Measurements from ENCODE around the gene WBP1L. TPM values are rescaled to one million over a fixed set of nuclear protein-coding genes. Genes with fewer than 3 reads are reported as not detected.
"Not testable (repeated sequence)": the region's sequence is repeated elsewhere in the genome, so short reads cannot be mapped to it uniquely, and the experiment has no call there.

WBP1L gene
- total RNA-seq, 1 donor, result 53.3 TPM

GRCh38 chr10:102802920-102803534 is 59.3 kb downstream of the WBP1L start:
- DNase-seq (ENCODE audit: low read depth in 2 of 3, low spot score in 2 of 3), result no peak

DNA sequence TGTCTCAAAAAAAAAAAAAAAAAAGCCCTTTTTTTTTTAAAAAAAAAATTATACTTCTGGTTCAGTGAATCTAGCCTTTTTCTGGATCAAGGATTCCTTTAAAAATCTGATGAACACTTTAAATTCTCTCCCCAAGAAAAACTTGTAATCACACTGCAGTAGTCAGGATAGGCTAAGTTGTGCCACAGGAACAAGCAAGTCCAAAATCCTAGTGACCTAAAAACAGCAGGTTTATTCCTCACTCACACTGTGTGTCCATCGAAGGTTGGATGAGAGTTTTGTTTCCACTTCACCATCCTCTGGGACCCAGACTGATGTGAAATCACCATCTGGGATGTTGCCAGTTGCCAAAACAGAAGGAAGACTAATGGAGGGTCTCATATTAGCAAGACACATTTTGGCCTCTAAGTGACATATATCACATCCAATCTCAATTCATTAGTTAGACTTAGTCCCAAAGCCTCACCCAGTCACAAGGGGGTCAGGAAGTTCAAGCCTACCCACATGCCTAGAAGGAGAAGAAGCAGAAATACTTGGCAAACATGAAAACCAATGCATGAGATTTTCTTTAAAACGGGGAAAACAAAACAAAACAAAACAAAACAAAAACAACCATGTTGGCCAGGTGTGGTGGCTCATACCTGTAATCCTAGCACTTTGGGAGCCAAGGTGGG is 60.8 kb downstream of the WBP1L start:
- DNase-seq (ENCODE audit: low read depth in 2 of 3, low spot score in 2 of 3), result no peak

DNA sequence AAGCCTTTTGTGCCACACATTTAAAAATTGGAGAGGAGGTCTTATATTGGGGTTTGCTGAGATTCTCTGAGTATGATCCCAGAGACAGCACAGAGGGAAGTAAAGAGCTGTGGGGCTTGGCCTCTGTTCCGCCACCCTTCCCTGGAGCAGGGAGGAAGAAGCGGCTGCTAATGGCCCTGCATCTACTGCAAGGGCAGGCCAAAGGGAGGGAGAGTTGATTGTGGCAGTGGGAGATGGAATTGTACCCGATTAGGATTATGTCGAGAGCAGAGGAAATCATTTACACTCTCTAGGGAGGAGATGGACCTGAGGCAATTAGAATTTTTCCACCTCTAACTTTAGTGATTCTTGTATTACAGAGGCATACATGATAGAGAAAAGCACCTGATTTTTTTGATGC is 64.6 kb downstream of the WBP1L start:
- DNase-seq (ENCODE audit: low read depth in 2 of 3, low spot score in 2 of 3), result no peak

- DNase-seq (ENCODE audit: low read depth in 2 of 3, low spot score in 2 of 3), result no peak
These were observed 67.6 kb downstream of the WBP1L start for GRCh38 chr10:102811346-102811745.

DNA sequence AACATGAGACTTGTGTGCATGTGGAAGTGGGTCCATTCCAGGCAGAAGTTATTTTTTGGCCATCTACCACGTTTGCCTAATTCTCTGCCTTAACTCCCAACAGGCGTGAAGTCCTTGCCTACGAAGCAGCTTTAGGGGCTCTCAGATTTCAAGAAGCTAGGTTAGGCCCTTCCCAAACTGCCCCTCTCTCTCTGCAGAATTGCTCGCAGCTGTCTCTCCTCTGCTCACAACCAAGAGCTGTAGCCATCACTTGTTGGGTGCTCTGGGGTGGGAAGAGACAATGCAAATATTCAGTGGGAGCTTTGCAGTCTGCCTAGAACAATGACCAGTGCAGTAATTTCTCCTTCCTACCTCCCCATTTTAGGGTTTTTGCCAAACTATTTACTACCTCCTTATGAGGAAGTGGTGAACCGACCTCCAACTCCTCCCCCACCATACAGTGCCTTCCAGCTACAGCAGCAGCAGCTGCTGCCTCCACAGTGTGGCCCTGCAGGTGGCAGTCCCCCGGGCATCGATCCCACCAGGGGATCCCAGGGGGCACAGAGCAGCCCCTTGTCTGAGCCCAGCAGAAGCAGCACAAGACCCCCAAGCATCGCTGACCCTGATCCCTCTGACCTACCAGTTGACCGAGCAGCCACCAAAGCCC is 68.6 kb downstream of the WBP1L start:
- DNase-seq (ENCODE audit: low read depth in 2 of 3, low spot score in 2 of 3), result peak in 2 of 3 donors; percentile 62 to 81

DNA sequence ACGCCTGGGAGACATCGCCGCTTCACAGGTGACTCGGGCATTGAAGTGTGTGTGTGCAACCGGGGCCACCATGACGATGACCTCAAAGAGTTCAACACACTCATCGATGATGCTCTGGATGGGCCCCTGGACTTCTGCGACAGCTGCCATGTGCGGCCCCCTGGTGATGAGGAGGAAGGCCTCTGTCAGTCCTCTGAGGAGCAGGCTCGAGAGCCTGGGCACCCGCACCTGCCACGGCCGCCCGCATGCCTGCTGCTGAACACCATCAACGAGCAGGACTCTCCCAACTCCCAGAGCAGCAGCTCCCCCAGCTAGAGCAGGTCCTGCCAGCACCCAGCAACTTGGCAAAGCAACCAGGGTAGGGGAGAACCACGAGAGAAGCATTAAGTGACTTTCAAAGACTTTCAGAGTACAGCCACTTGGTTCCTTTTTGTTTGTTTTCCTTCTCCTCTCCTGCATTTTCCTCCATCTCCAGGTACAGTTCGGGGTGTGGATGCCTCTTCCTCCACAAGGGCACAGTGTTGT is 69.3 kb downstream of the WBP1L start:
- DNase-seq (ENCODE audit: low read depth in 2 of 3, low spot score in 2 of 3), result no peak

- DNase-seq (ENCODE audit: low read depth in 2 of 3, low spot score in 2 of 3), result no peak
These were observed 70.1 kb downstream of the WBP1L start for GRCh38 chr10:102813734-102814452.

DNA sequence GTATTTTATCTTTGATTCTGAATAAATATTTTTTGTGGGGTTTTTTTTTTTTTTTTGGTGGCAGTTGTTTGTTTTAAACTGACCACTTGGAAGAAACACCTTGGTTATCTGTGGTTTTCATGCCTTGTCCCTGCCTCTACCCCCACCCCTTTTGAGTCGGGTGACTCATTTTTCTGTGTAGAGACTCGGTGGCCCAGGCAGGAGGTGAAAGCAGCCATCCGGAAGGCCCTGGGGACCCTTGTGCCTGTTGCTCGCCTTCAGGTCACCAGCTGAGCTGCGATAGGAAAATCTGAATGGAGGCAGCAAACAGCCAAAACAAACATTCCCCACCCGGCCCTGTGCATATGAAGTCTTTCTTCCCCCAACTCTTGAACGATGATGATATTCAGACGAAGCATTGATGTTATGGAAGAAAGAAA is 70.7 kb downstream of the WBP1L start:
- DNase-seq (ENCODE audit: low read depth in 2 of 3, low spot score in 2 of 3), result no peak

- no peak for DNase-seq (ENCODE audit: low read depth in 2 of 3, low spot score in 2 of 3)
These were observed 71.3 kb downstream of the WBP1L start for GRCh38 chr10:102814873-102815661.

- DNase-seq (ENCODE audit: low read depth in 2 of 3, low spot score in 2 of 3), result no peak
These were observed 72.2 kb downstream of the WBP1L start for GRCh38 chr10:102815790-102816549.

GRCh38 chr10:102817175-102817574 is 73.4 kb downstream of the WBP1L start:
- DNase-seq (ENCODE audit: low read depth in 2 of 3, low spot score in 2 of 3), result no peak

DNA sequence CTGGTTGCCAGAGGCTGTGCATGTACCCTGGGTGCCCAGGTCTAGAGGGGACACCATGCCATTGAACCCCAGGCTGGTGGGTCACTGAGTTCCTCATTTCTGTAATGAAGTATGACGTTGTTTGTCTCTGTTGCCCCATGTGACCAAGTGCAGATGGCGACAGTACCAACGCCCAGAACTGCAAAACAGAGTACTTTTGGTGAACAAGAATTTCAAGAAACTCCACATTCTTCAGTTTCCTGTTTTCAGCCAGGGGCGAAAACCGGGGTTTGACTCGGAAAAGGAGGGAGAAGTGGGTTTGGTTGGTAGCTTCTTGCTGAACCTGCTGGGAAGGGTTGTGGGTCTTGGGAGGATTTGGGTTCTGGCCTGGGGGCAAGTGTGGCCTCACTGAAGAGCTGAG is 75.3 kb downstream of the WBP1L start:
- DNase-seq (ENCODE audit: low read depth in 2 of 3, low spot score in 2 of 3), result peak in 2 of 3 donors; percentile 36 to 69

DNA sequence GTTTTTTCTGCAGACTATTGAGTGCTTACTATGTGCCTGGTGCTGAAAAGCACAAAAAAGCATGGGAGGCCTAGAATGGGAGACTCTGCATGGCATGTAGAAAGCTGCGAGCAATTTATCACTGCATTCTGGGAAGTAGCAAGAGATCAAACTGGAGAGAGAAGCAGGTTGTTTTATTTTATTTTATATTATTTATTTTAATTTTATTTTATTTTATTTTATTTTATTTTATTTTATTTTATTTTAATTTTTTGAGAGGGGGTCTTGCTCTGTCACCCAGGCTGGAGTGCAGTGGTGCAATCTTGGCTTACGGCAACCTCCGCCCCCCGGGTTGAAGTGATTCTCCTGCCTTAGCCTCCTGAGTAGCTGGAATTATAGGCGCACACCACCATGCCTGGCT is 76.3 kb downstream of the WBP1L start:
- DNase-seq (ENCODE audit: low read depth in 2 of 3, low spot score in 2 of 3), result not testable (repeated sequence)

DNA sequence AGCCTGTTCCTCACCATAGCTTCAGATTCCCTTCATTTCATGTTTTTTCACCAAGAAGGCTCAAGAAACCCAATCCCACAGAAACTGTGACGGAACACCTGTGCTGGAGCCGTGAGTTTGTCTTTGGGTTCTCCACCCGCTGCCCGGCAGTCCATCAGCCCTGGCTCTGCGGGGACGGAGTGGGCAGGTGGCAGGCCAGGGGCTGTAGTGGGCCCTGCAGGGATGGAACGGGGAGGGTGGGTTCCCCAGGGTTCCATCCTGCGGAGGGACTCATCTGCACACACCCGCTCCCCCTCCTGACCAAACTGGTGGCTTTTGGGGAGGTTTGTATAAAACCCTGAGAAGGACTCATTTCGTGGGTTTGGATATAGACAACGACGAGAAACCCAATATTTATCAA is 78.5 kb downstream of the WBP1L start:
- no peak for DNase-seq (ENCODE audit: low read depth in 2 of 3, low spot score in 2 of 3)

DNA sequence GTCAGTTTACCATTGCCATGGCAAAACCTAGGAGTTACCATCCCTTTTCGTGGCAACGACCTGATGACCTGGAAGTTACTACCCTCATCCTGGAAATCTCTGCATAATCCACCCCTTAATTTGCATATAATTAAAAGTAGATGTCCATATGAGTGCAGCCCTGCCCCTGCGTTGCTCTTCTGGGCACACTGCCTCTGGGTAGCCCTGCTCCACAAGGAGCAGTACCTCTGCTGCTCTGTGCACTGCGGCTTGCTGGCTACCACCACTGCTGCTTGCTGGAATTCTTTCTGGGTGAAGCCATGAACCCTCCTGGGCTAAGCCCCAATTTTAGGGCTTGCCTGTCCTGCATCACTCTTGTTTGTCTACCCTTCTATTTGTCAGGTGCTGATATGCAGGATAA is 80.9 kb downstream of the WBP1L start:
- DNase-seq (ENCODE audit: low read depth in 2 of 3, low spot score in 2 of 3), result no peak

DNA sequence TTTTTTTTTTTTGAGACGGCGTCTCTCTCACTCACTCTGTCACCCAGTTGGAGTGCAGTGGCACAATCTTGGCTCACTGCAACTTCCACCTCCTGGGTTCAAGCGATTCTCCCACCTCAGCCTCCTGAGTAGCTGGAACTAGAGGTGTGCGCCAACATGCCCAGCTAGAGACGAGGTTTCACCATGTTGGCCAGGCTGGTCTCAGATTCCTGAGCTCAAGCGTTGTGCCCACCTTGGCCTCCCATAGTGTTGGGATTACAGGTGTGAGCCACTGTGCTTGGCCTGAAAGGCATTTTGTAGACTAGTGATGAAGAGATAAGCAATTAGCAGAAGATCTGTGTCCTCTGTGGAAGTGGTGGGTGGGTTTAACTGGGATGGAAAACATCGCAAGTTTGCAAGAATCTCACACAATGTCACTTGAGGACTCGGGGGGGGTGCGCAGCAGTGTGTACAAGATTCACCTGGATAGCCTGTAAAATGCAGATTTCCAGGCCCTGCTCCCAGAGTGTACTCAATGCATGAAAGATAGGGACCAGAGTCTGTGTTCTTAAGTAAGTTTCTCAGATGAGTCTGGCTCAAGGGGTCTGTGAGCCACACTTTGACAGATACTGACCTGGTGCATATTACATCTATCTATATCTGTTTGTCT is 82.5 kb downstream of the WBP1L start:
- DNase-seq (ENCODE audit: low read depth in 2 of 3, low spot score in 2 of 3), result no peak

DNA sequence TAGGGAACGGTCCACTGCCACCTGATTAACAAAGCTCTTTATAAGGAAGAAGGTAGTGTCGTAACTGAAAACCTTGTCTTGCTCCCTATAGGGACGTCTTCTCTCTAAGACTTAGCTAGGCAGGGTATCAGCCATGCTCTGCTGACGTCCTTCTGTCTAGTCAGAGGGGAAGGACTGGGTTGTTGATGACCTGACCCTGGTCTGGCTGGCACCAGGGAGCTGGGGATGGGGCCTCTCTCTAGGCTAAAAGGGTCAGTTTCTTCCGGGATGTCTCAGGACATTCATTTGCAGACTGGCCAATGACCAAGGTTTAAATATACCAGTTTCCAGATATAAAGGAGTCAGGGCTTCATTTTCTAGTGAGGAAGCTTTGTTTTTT is 83.8 kb downstream of the WBP1L start:
- DNase-seq (ENCODE audit: low read depth in 2 of 3, low spot score in 2 of 3), result no peak

- no peak for DNase-seq (ENCODE audit: low read depth in 2 of 3, low spot score in 2 of 3)
These were observed 87.7 kb downstream of the WBP1L start for GRCh38 chr10:102831322-102832071.

DNA sequence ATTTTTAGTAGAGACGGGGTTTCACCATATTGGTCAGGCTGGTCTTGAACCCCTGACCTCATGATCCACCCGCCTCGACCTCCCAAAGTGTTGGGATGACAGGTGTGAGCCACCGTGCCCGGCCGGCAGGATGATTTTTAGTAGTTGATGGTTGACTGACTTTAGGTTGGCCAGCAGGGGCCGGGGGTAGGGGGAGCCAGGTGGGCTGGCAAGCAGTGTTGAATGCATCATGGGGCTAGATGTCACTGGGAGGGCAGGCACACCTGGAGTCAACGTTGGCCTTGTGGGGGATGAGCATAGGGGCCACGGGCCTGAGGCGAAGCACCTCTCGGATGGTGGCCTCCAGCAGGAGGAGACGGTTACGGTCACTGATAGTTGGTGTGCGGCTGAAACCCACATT is 88.5 kb downstream of the WBP1L start:
- DNase-seq (ENCODE audit: low read depth in 2 of 3, low spot score in 2 of 3), result no peak

All from hematopoietic multipotent progenitor cell (in vitro differentiated cells).